ENCODE measurements around the gene EVPLL.

- no peak for TF ChIP-seq CTCF (IDR thresholded peaks at IDR 0.05)
- no peak for TF ChIP-seq EZH2 (IDR thresholded peaks at IDR 0.05; ENCODE audit: borderline replicate concordance, insufficient read depth, low read depth, low read length, poor library complexity, severe bottlenecking)
Measured at GRCh38 chr17:18360518-18360917, 17.1 kb upstream of the EVPLL start.

Measured in B cell (primary cell).